ENCODE measurements around the gene IMP4. TPM values are rescaled to one million over a fixed set of nuclear protein-coding genes. Genes with fewer than 3 reads are reported as not detected.

The IMP4 gene
- total RNA-seq, 1 experiment from 2014 or later: 101 TPM

- DNase-seq: no peak
- Histone ChIP-seq H3K23me2 (ENCODE audit: insufficient read length, low read depth, low read length, poor library complexity, severe bottlenecking) (no peaks in the 10 kb centered on the region), H3K79me2 (ENCODE audit: insufficient read depth, low read length) (no peaks in the 10 kb centered on the region), H2BK5ac (ENCODE audit: insufficient read length, low read length) (no peak overlapping the region), H3K9ac (ENCODE audit: extremely low read depth, insufficient read length, low read length) (no peak overlapping the region), H2BK20ac (ENCODE audit: low read depth, low read length, poor library complexity, severe bottlenecking) (no peak overlapping the region), H3K27ac (ENCODE audit: insufficient read length, low read depth, low read length) (no peak overlapping the region), H3K9me3 (ENCODE audit: control insufficient read depth, low read depth, low read length) (no peaks in the 10 kb centered on the region), H3T11ph (ENCODE audit: low read length) (no peak overlapping the region), H3K4me2 (ENCODE audit: insufficient read depth, insufficient read length, low read length) (peak overlapping the region; percentile 63), H4K8ac (replicated peaks; ENCODE audit: insufficient read length, low read depth, low read length) (no peak overlapping the region), H3K56ac (ENCODE audit: insufficient read length, low read depth, low read length) (no peak overlapping the region), H2BK15ac (ENCODE audit: low read depth, low read length) (no peak overlapping the region), H4K91ac (ENCODE audit: insufficient read length, low read depth, low read length) (no peak overlapping the region), H3K4me1 (ENCODE audit: insufficient read depth, low read length) (peaks cover 7% of the 10 kb centered on the region; the same call in 1 of the 2 replicates), H3K79me1 (ENCODE audit: insufficient read depth, low read depth, low read length, poor library complexity, severe bottlenecking) (no peaks in the 10 kb centered on the region), H3K14ac (ENCODE audit: insufficient read depth, low read length) (no peak overlapping the region), H3K23ac (ENCODE audit: insufficient read length, low read depth, low read length) (no peak overlapping the region), H2BK120ac (ENCODE audit: low read depth, low read length, poor library complexity, severe bottlenecking) (no peak overlapping the region), H3K4ac (ENCODE audit: low read depth, low read length) (no peak overlapping the region), H3K27me3 (ENCODE audit: insufficient read depth, low read length) (no peaks in the 10 kb centered on the region), H4K20me1 (ENCODE audit: control insufficient read depth, insufficient read depth, insufficient read length) (no peaks in the 10 kb centered on the region), H3K18ac (ENCODE audit: insufficient read length, low read depth, low read length) (no peak overlapping the region), H2BK12ac (ENCODE audit: insufficient read length, low read depth, low read length) (no peak overlapping the region), H4K5ac (ENCODE audit: insufficient read length, low read depth, low read length) (no peak overlapping the region), H2AK5ac (ENCODE audit: insufficient read length, low read length) (no peak overlapping the region), H2AFZ (ENCODE audit: low read length) (no peak overlapping the region)
- Mint-ChIP-seq H3K27me3 (ENCODE audit: low read depth) (peaks cover 21% of the 10 kb centered on the region), H3K9me3 (no peaks in the 10 kb centered on the region; a peak in 2 of 5 replicates), H3K36me3 (ENCODE audit: insufficient read depth in 1 of 3, low read depth in 3 of 3) (peaks cover 19 to 25% (median 23%) of the 10 kb centered on the region in 3 experiments), H3K4me1 (peaks cover 15 to 19% of the 10 kb centered on the region in 2 experiments), H3K4me3 (peak overlapping the region; percentile 88 to 89), H3K27ac (no peak overlapping the region)
- no peak for TF ChIP-seq CTCF (conservative IDR thresholded peaks at IDR 0.05)
- WGBS (ENCODE audit: extremely low coverage, insufficient read length, low lambda C conversion rate): no CpG with 5 or more reads among the region's 13 CpGs
Measured at GRCh38 chr2:130336150-130336876, 6.4 kb upstream of the IMP4 start.

Measured in H9 (cell line).